ENCODE data around the gene SMG9.

SMG9 gene

GRCh38 chr19:43752287-43752875 lies 2.4 kb downstream of the SMG9 start:
- DNase-seq = no peak

DNA sequence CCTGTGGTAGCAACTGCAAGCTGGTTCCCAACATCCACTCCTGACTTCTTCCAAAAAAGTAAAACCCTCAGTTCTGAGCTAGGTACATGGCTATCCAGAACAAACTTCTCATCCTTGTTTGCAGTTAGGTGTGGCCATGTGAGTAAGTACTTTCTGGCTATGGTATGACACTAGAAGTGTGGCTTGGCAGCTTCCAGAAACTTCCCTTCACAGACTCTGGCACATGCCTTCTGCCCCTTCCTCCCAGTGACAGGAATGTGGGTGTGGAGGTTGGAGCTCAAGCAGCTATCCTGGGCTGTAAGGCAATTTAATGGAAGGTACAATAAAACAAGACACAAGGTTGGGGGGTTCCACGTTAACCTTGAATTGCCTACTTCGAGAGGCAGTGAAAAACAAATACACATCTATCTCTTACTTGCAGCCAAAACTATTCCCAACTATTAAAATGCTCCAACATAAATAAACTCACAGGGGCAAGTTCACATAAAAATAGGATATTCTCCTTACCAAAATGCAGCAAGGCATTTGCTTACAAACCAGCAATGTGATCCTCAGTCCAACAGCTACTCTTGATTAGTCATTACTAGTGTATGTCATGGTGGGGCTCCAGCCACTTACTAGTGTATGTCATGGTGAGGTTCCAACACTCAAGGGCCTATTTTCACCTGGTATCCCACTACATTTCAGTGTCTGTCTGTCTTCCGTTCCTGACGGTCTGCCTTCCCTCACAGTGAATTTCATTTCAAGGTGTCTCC lies 3.1 kb downstream of the SMG9 start:
- DNase-seq = no peak

- DNase-seq = no peak
These were observed 4.9 kb downstream of the SMG9 start for GRCh38 chr19:43749898-43750297.

DNA sequence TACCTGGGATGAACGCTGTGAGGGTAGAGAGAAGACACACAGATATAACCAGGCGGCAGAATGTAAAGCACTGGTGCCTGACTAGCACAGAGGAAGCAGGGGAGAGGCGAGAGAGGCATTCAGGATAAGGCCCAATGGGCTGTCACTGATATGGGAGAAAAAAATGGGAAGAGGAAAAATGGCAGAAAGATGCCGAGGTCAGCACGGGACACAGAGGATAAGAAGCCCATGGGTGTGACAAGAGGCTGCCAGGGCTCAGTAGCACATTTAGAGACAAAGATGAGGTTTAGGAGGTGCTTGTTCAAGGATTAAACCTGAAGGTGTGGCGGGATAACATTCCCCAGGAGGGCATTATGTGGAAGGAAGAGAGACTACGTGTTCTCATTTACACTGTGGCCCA lies 5.6 kb downstream of the SMG9 start:
- DNase-seq = no peak

DNA sequence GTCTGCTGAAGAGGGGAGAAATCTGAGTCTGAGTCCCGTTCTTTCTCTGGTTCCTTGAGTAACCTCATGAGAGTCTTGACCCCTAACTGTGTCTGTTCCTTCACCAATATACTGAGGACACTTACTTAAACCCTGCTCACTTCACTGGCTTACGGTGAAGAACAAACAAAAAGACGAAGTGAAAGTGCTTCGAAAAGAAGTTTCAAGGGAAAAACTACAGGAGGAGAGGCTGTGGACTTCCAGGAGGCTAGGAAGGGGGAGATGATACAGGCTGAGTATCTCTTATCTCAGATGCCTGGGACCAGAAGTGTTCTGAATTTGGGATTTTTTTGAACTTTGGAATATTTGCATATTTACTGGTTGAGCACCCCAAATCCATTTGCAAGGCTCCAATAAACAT lies 6.1 kb downstream of the SMG9 start:
- DNase-seq = no peak

- DNase-seq = no peak
These were observed 6.6 kb downstream of the SMG9 start for GRCh38 chr19:43748205-43748594.

DNA sequence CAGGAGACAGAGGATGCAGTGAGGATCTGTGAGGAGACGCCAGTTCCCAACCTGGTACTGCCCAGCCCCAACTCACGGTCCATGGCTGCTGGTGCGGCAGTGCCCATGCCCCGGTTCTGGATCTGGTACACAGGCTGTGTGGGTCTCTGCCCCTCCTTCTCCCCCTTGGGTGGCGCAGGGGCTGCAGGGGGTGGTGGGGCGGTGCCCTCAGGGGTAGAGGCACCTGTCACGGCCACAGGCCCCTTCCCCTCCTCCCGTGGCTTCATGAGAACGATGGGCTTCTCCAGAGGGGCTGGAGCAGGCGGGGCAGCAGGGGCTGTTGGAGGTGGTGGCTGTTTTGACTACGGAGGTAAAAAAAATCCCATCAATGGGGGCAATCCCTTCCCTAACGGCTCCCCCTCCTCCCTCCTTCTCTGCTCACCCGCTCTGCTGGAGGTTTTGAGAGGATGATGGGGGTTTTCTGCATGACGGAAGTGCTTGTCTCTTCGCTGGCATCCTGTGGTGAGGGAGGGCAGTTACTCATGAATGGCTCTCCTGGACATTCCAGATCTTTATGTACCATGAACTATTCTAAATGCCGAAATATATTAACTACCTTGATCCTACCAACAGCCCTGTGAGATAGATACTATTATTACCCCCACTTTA lies 7.1 kb downstream of the SMG9 start:
- DNase-seq = no peak

GRCh38 chr19:43743059-43743458 lies 11.7 kb downstream of the SMG9 start:
- no peak for DNase-seq

DNA sequence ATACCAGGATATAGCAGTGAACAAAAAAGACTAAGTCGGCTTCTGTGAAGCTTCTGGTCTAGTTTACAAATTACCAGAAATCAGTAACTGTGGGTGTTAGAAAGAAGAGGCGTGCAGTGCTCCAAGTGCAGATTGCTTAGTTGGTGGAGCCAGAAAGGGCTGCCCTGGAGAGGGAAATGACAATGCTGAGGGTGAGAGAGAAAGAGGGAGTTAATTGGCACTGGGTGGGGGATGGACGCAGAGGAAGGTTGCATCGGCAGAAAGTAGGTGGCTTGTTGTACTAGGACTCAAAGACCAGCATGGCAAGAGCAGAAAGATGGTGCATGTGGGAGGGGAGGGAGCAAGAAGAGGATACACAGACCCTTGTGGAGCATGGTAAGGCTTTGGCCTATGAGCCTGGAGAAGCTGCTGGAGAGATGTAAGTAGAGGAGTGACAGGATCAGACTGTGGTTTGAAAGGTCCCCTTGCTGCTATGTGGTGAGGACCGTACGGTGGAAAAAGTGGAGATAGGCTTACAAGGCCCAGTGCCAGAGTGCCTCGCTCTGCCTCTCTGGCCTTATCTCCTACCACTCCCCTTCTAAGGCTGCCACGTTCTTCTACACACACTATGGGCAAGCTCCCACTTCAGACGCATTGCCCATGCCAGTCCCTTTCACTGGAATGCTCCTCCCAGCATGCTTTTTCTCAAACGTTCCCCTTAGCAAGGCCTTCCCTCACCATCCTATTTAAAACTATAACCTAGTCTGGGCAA lies 13.5 kb downstream of the SMG9 start:
- no peak for DNase-seq

- no peak for DNase-seq
These were observed 15.1 kb downstream of the SMG9 start for GRCh38 chr19:43739439-43740235.

DNA sequence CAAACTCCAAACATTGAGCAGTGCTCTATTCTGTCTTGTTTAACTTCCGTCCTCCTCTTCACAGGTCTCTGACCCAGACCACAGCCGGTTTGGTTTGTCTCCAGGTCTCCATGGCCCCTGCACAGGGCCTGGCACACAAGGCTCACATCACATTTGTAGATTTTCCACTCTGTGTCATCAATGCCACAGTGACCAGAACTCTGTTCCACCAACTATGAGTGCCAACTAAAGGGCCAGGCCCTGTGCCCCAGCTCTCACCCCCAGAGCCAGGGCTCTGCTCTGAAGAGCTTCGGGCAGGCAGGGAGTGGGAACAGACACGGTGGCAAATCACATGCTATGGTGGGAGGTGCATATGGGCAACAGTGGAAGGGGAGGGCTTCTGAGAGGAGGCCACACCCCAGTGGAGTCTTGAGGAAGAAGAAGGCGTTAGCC lies 16.0 kb downstream of the SMG9 start:
- DNase-seq = no peak

GRCh38 chr19:43735957-43736356 lies 18.8 kb downstream of the SMG9 start:
- no peak for DNase-seq

DNA sequence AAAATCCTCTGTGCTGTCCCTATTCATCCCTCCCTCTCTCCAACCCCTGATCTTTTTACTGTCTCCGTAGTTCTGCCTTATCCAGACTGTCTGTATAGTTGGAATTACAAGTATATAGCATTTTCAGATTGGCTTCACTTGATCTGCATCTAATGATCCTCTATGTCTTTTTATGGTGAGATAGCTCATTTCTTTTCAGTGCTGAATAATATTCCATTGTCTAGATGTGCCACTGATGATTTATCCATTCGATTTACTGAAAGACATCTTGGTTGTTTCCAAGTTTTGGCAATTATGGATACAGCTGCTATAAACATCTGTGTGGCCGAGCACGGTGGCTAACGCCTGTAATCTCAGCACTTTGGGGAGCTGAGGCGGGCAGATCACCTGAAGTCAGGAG lies 19.7 kb downstream of the SMG9 start:
- DNase-seq = no peak

- DNase-seq = no peak
These were observed 22.9 kb downstream of the SMG9 start for GRCh38 chr19:43731846-43732245.

GRCh38 chr19:43731346-43731745 lies 23.4 kb downstream of the SMG9 start:
- no peak for DNase-seq

DNA sequence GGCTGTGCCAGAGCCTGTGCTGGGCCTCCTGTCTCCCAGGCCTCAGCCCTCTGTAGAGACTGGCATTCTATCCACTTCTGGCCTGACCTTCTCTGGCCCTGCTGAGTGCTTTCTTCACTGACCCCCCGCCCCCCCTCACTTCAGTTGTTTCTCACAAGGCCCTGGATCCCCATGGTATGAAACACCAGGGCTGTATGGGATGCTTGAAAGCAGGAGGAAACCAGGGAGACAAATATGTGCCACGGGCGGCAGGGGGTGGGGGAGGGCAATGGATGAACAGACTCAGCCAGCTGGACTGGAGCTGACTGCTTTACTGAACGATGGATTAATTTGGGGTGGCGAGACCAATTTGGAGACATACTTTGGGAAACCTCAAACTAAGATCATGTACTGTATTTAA lies 24.8 kb downstream of the SMG9 start:
- DNase-seq = no peak

DNA sequence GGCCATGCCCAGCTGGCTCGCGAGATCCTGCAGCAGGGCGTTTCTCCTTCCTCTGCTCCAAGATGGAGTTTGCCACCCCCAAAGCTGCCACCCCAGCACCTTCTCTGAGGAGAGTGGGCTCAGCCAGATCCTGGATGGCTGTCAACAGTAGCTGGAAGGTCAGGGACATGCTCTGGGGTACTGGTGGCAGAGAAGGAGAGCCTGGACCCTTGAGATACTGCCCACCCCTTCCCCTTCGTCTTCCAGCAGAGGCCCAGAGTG lies 27.2 kb downstream of the SMG9 start:
- DNase-seq = no peak

- no peak for DNase-seq
These were observed 27.8 kb downstream of the SMG9 start for GRCh38 chr19:43726736-43727592.

- no peak for DNase-seq
These were observed 29.3 kb downstream of the SMG9 start for GRCh38 chr19:43725468-43725867.

GRCh38 chr19:43724896-43725295 lies 29.9 kb downstream of the SMG9 start:
- DNase-seq = no peak

GRCh38 chr19:43723588-43723987 lies 31.2 kb downstream of the SMG9 start:
- DNase-seq = no peak

GRCh38 chr19:43721469-43722048 lies 33.2 kb downstream of the SMG9 start:
- no peak for DNase-seq
